Neural crest cell (in vitro differentiated cells): ENCODE results near the gene ARNT2. TPM values are rescaled to one million over a fixed set of nuclear protein-coding genes. Genes with fewer than 3 reads are reported as not detected.

ENCODE experiments used
- DNase-seq: peaks from one replicate; pipeline ENCODE4 v3.0.0; 2021; ENCODE audit warnings: low read depth, mixed read lengths, low spot score
- H3K27ac Mint-ChIP-seq: one replicate; pipeline ENCODE4 v1.8.0; 2021; ENCODE audit warnings: mild to moderate bottlenecking, mixed read lengths; ENCODE audit not compliant: unreplicated experiment
- H3K27me3 Mint-ChIP-seq: 2 replicates; pipeline ENCODE4 v1.8.0; 2021; ENCODE audit warnings: low read depth, mild to moderate bottlenecking, mixed read lengths
- H3K36me3 Mint-ChIP-seq: 2 replicates; pipeline ENCODE4 v1.8.0; 2021; ENCODE audit warnings: low read depth, mild to moderate bottlenecking, mixed read lengths
- H3K4me1 Mint-ChIP-seq: 2 replicates; pipeline ENCODE4 v1.8.0; 2021; ENCODE audit warnings: mixed read lengths
- H3K4me3 Mint-ChIP-seq: one replicate; pipeline ENCODE4 v1.8.0; 2021; ENCODE audit warnings: mild to moderate bottlenecking, mixed read lengths
- H3K9me3 Mint-ChIP-seq: 2 replicates; pipeline ENCODE4 v1.8.0; 2021; ENCODE audit warnings: mixed read lengths
- CTCF ChIP-seq: fragments of 200-600 bp; sonication (generic); conservative IDR thresholded peaks from 2 replicates; pipeline ENCODE4 v1.5.0; 2021; ENCODE audit warnings: antibody characterized with exemption, mild to moderate bottlenecking
- total RNA-seq: library from RNA; stranded (reverse); gene quantifications from 2 replicates; pipeline ENCODE4 v1.2.1, GENCODE V29; 2021

Gene ARNT2
- total RNA-seq, 1 donor from 2014 or later = 58.3 TPM

- Mint-ChIP-seq H3K27me3 (no peaks in the 10 kb centered on the region), H3K27ac (peak overlapping the region; percentile 99)
- no peak for DNase-seq
Observed at GRCh38 chr15:80405554-80405850, 1.3 kb downstream of the ARNT2 start.

GRCh38 chr15:80405970-80406369 is 1.8 kb downstream of the ARNT2 start:
- no peak for DNase-seq
- no peak for TF ChIP-seq CTCF
- Mint-ChIP-seq H3K4me3 (peak overlapping the region; percentile 95), H3K9me3 (no peaks in the 10 kb centered on the region), H3K27me3 (no peaks in the 10 kb centered on the region), H3K4me1 (peaks cover 74% of the 10 kb centered on the region), H3K36me3 (peaks cover 24% of the 10 kb centered on the region), H3K27ac (peak overlapping the region; percentile 6)

More at GRCh38 chr15:80405554-80405850, 1.3 kb downstream of the ARNT2 start:
- Mint-ChIP-seq H3K36me3 (peaks cover 20% of the 10 kb centered on the region), H3K9me3 (no peaks in the 10 kb centered on the region), H3K4me1 (peaks cover 69% of the 10 kb centered on the region), H3K4me3 (peak overlapping the region; percentile 95)
- TF ChIP-seq CTCF = no peak

GRCh38 chr15:80411788-80412288 is 7.7 kb downstream of the ARNT2 start:
- peaks cover 87% of the 10 kb centered on the region for H3K4me1 Mint-ChIP-seq
- DNase-seq = no peak
- no peaks in the 10 kb centered on the region for H3K9me3 Mint-ChIP-seq
- H3K27ac Mint-ChIP-seq = no peak overlapping the region
- H3K36me3 Mint-ChIP-seq = peaks cover 23% of the 10 kb centered on the region
- peak overlapping the region; percentile 13 for H3K4me3 Mint-ChIP-seq
- H3K27me3 Mint-ChIP-seq = no peaks in the 10 kb centered on the region
- TF ChIP-seq CTCF = no peak

GRCh38 chr15:80414546-80415357 is 10.6 kb downstream of the ARNT2 start:
- Mint-ChIP-seq H3K4me1 (peaks cover 77% of the 10 kb centered on the region), H3K36me3 (peaks cover 15% of the 10 kb centered on the region), H3K9me3 (no peaks in the 10 kb centered on the region), H3K27ac (peak overlapping the region; percentile 31), H3K4me3 (peak overlapping the region; percentile 77), H3K27me3 (no peaks in the 10 kb centered on the region)
- peak; percentile 17 for DNase-seq
- no peak for TF ChIP-seq CTCF

GRCh38 chr15:80415358-80415670 is 11.1 kb downstream of the ARNT2 start:
- H3K36me3 Mint-ChIP-seq = peaks cover 9% of the 10 kb centered on the region
- H3K27me3 Mint-ChIP-seq = no peaks in the 10 kb centered on the region
- peak; percentile 13 for DNase-seq
- peak overlapping the region; percentile 85 for H3K27ac Mint-ChIP-seq
- no peaks in the 10 kb centered on the region for H3K9me3 Mint-ChIP-seq
- no peak for TF ChIP-seq CTCF
- peak overlapping the region; percentile 77 for H3K4me3 Mint-ChIP-seq
- H3K4me1 Mint-ChIP-seq = peaks cover 74% of the 10 kb centered on the region
